Astrocyte (in vitro differentiated cells and primary cell): ENCODE measurements around the gene B4GALT1.

ENCODE experiments used
- CTCF ChIP-seq: IDR thresholded peaks from 2 replicates; pipeline ENCODE4 v1.5.1; 2011; ENCODE audit warnings: low read depth, mild to moderate bottlenecking, inconsistent platforms, low read length, moderate library complexity; ENCODE audit not compliant: insufficient read depth
- EZH2 ChIP-seq: IDR thresholded peaks from 2 replicates; pipeline ENCODE4 v1.6.1; 2012; ENCODE audit warnings: mild to moderate bottlenecking, low read length, inconsistent platforms; ENCODE audit not compliant: insufficient read depth

GRCh38 chr9:33105959-33106358, 61.2 kb downstream of the B4GALT1 start:
- TF ChIP-seq CTCF (no peak), EZH2 (no peak)
